NCI-H2081 treated with DMSO at 0.1 percent for 48 hours (cell line): ENCODE measurements around the gene ERBB4.

Source experiments
- DNase-seq: peaks from one replicate; lab custom pipeline; 2025; lab: John Stamatoyannopoulos, UW

ERBB4 gene

DNA sequence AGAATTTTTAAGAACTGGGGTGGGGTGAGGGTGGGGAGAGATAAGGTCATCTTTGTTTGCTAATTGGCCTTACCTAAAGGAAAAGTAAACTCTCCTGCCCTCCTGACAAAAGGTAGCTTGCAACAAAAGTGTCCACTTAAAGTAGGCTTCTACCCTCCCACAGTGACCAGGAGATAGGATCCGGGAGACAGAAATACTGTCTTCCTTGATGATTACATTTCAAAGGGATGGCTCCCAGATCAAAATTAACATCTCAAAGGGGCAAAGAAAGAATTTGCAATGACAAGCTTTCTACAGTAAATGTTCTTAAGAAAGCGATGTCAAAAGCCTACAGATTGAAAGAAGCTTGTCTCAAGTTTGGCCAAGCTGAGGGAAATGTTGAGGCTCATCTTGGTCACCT is 1206.9 kb downstream of the ERBB4 start:
- no peak for DNase-seq

DNA sequence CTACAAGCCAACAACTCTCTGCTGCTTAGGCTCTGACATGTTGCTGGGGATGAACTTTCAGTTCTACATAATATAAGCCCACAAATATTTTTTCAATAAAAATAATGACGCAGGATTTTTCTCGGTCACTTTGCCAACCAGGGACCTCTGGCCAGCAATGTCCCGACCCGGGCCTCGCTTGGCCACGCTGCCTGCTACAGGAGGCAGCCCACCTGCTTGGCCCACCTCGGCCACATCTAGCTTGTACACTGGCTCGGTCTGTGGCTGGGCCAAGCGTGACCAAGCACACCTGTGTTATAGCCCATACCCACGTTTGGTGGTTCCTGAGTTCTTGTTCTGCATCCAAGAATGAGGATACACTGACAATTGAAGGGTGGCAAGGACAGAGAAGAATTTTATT is 1208.7 kb downstream of the ERBB4 start:
- no peak for DNase-seq

DNA sequence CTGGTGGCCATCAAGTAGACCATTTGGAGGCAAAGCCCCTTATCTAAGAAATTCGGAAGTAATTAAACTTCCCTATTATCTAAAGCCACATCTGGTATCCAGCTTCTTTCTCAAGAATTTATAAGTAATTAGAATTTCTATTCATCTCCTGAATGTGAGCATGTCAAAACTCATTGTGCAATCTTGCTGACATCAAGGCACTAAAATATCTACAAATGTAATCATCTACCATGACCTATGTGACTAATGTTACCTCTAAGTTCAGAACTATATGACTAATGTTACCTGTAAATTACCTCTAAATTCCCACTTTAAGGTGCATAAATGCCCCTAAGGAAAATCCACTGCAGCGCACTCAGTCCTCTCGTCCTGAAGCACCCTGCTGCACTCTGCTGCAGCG is 1209.2 kb downstream of the ERBB4 start:
- no peak for DNase-seq

DNA sequence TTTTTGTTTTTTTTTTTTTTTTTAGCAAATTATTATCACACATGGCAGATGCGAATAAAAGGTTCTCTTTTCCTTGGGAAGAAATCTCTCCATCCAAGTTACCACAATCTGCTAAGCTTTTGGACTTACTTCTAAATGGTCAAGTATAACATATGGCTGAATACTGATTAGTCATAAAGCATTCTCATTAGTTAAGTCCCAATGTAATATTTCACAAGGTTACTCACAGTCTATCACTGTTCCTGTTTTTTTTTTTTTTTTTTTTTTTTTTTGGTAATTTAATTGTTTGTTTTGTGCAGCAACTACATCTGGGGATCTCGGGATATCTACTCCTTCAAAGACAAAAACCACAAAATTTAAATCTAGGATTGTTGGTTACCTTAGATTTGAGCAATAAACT is 1210.5 kb downstream of the ERBB4 start:
- DNase-seq = no peak
